ENCODE measurements around the gene OR4D1. TPM values are rescaled to one million over a fixed set of nuclear protein-coding genes. Genes with fewer than 3 reads are reported as not detected.

Gene OR4D1
- total and polyA plus RNA-seq, 2 of the 13 experiments (the other 11 are each of a cell fraction or from before 2014, with no cell fraction given), result not detected

DNA sequence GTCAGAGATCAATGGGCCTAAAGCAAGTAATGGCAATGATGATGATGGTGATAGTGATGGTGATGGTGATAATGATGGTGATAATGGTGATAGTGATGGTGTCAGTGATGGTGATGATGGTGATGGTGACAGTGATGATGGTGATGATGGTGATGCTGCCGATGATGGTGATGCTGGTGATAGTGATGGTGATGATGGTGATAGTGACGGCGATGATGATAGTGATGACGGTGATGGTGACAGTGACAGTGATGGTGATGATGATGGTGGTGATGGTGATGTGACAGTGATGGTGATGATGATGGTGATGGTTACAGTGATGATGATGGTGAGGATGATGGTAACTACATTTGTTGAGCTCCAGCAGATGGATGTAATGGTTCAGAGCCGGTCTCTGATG is 30.8 kb upstream of the OR4D1 start (continued):
- TF ChIP-seq, protein P1, sequence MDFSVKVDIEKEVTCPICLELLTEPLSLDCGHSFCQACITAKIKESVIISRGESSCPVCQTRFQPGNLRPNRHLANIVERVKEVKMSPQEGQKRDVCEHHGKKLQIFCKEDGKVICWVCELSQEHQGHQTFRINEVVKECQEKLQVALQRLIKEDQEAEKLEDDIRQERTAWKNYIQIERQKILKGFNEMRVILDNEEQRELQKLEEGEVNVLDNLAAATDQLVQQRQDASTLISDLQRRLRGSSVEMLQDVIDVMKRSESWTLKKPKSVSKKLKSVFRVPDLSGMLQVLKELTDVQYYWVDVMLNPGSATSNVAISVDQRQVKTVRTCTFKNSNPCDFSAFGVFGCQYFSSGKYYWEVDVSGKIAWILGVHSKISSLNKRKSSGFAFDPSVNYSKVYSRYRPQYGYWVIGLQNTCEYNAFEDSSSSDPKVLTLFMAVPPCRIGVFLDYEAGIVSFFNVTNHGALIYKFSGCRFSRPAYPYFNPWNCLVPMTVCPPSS (IDR thresholded peaks at IDR 0.05), result 0 out of 2 replicates have a peak, but pooled peaks have one; percentile 83
- TF ChIP-seq TBX2 (CRISPR knock-in tag; IDR thresholded peaks at IDR 0.05; ENCODE audit: borderline replicate concordance), result no peak
- peak; percentile 54 for TF ChIP-seq FOXP1 (IDR thresholded peaks at IDR 0.05)
- TF ChIP-seq FOXP1 (CRISPR knock-in tag; IDR thresholded peaks at IDR 0.05), result no peak
- peak; percentile 51; the same call in 1 of the 2 replicates for TF ChIP-seq FOXA1 (IDR thresholded peaks at IDR 0.05)
- TF ChIP-seq FOXA1 (CRISPR knock-in tag; IDR thresholded peaks at IDR 0.05), result no peak
- TF ChIP-seq RFX1 (IDR thresholded peaks at IDR 0.05), result no peak
- TF ChIP-seq TBP (CRISPR knock-in tag; IDR thresholded peaks at IDR 0.05), result no peak
- no peak for TF ChIP-seq TARDBP (CRISPR knock-in tag; IDR thresholded peaks at IDR 0.05)
- TF ChIP-seq THAP11 (CRISPR knock-in tag; IDR thresholded peaks at IDR 0.05), result no peak
- 0 out of 2 replicates have a peak, but pooled peaks have one; percentile 9 for TF ChIP-seq TBX3 (IDR thresholded peaks at IDR 0.05; ENCODE audit: borderline replicate concordance)
- TF ChIP-seq, protein P2, sequence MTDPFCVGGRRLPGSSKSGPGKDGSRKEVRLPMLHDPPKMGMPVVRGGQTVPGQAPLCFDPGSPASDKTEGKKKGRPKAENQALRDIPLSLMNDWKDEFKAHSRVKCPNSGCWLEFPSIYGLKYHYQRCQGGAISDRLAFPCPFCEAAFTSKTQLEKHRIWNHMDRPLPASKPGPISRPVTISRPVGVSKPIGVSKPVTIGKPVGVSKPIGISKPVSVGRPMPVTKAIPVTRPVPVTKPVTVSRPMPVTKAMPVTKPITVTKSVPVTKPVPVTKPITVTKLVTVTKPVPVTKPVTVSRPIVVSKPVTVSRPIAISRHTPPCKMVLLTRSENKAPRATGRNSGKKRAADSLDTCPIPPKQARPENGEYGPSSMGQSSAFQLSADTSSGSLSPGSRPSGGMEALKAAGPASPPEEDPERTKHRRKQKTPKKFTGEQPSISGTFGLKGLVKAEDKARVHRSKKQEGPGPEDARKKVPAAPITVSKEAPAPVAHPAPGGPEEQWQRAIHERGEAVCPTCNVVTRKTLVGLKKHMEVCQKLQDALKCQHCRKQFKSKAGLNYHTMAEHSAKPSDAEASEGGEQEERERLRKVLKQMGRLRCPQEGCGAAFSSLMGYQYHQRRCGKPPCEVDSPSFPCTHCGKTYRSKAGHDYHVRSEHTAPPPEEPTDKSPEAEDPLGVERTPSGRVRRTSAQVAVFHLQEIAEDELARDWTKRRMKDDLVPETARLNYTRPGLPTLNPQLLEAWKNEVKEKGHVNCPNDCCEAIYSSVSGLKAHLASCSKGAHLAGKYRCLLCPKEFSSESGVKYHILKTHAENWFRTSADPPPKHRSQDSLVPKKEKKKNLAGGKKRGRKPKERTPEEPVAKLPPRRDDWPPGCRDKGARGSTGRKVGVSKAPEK (CRISPR knock-in tag; IDR thresholded peaks at IDR 0.05; ENCODE audit: borderline replicate concordance), result no peak
- no peak for TF ChIP-seq ZNF569 (CRISPR knock-in tag; IDR thresholded peaks at IDR 0.05; ENCODE audit: borderline replicate concordance)
- no peak for TF ChIP-seq TOPORS (CRISPR knock-in tag; IDR thresholded peaks at IDR 0.05)
- TF ChIP-seq ZNF441 (CRISPR knock-in tag; IDR thresholded peaks at IDR 0.05; ENCODE audit: borderline replicate concordance), result no peak
- no peak for TF ChIP-seq KAT8 (CRISPR knock-in tag; IDR thresholded peaks at IDR 0.05)
- TF ChIP-seq, protein P3, sequence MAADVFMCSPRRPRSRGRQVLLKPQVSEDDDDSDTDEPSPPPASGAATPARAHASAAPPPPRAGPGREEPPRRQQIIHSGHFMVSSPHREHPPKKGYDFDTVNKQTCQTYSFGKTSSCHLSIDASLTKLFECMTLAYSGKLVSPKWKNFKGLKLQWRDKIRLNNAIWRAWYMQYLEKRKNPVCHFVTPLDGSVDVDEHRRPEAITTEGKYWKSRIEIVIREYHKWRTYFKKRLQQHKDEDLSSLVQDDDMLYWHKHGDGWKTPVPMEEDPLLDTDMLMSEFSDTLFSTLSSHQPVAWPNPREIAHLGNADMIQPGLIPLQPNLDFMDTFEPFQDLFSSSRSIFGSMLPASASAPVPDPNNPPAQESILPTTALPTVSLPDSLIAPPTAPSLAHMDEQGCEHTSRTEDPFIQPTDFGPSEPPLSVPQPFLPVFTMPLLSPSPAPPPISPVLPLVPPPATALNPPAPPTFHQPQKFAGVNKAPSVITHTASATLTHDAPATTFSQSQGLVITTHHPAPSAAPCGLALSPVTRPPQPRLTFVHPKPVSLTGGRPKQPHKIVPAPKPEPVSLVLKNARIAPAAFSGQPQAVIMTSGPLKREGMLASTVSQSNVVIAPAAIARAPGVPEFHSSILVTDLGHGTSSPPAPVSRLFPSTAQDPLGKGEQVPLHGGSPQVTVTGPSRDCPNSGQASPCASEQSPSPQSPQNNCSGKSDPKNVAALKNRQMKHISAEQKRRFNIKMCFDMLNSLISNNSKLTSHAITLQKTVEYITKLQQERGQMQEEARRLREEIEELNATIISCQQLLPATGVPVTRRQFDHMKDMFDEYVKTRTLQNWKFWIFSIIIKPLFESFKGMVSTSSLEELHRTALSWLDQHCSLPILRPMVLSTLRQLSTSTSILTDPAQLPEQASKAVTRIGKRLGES (CRISPR knock-in tag; IDR thresholded peaks at IDR 0.05; ENCODE audit: borderline replicate concordance), result no peak
- TF ChIP-seq SIX1 (CRISPR knock-in tag; IDR thresholded peaks at IDR 0.05; ENCODE audit: borderline replicate concordance), result no peak
- no peak for TF ChIP-seq ZNF672 (CRISPR knock-in tag; IDR thresholded peaks at IDR 0.05)
- TF ChIP-seq ARNT (IDR thresholded peaks at IDR 0.05), result peak; percentile 79; the same call in 1 of the 2 replicates
- TF ChIP-seq NFRKB (IDR thresholded peaks at IDR 0.05), result peak; percentile 38; the same call in 1 of the 2 replicates
- TF ChIP-seq CREM (IDR thresholded peaks at IDR 0.05), result no peak
- no peak for TF ChIP-seq CREM (CRISPR knock-in tag; IDR thresholded peaks at IDR 0.05)
- TF ChIP-seq SRSF1 (optimal IDR thresholded peaks at IDR 0.05; ENCODE audit: low read depth, low read length), result no peak
- TF ChIP-seq MAF1 (CRISPR knock-in tag; IDR thresholded peaks at IDR 0.05; ENCODE audit: borderline replicate concordance), result no peak
- TF ChIP-seq SETDB1 (CRISPR knock-in tag; IDR thresholded peaks at IDR 0.05; ENCODE audit: borderline replicate concordance), result no peak
- no peak for TF ChIP-seq CAMTA2 (CRISPR knock-in tag; IDR thresholded peaks at IDR 0.05; ENCODE audit: borderline replicate concordance)
- TF ChIP-seq IKZF1 (IDR thresholded peaks at IDR 0.05), result 0 out of 2 replicates have a peak, but pooled peaks have one; percentile 89
- TF ChIP-seq TRIM24 (CRISPR knock-in tag; IDR thresholded peaks at IDR 0.05), result no peak
- no peak for TF ChIP-seq ZNF317 (CRISPR knock-in tag; IDR thresholded peaks at IDR 0.05)

All from HepG2 (cell line).